HCT116 (cell line): ENCODE measurements around the gene ITIH3. TPM values are rescaled to one million over a fixed set of nuclear protein-coding genes. Genes with fewer than 3 reads are reported as not detected.
A peak's percentile ranks its signal among the peaks of the same experiment; 100 is the strongest.

ENCODE experiments used
- ATAC-seq: fragments of 200-7000 bp; cut with Tn5 transposase; 2 replicates; pipeline ENCODE4 v1.9.1; 2020; ENCODE audit warnings: mild to moderate bottlenecking, moderate library complexity
- BruUV-seq: library from RNA; stranded (reverse); fragments of 400-500 nt; replicated peaks from 2 replicates; lab custom pipeline; 2021; lab: Mats Ljungman, UMichigan
- CTCF ChIA-PET: fragments of 300-600 bp; sonication (Branson Sonifier 250); formaldehyde crosslinking; loops from one replicate; lab custom pipeline; 2021; ENCODE audit warnings: antibody characterized with exemption; lab: Charles Lee
- POLR2A ChIA-PET: fragments of 300-600, 350-600 bp; sonication (Branson Sonifier 250); formaldehyde crosslinking; loops from one replicate; lab custom pipeline; 2021; ENCODE audit warnings: antibody characterized with exemption; lab: Charles Lee
- RAD21 ChIA-PET, 2 experiments: fragments of 300-600 bp; sonication (Branson Sonifier 250); formaldehyde crosslinking; loops; one replicate each; lab custom pipeline; 2023; ENCODE audit warnings: low total read pairs in 2 of 2; ENCODE audit not compliant: uncharacterized antibody in 2 of 2, unreplicated experiment in 2 of 2, low non-redundant PET in 1 of 2; lab: Charles Lee
- DNase-seq: peaks from one replicate; pipeline ENCODE4 v3.0.0-alpha.2; 2010; ENCODE audit warnings: low read depth, low spot score
- H2AFZ ChIP-seq: fragments of 200-600 bp; shearing (Covaris generic), sonication (generic); 2 replicates; pipeline ENCODE4 v1.6.1; 2017; ENCODE audit warnings: low read depth, mixed run types, mixed read lengths, antibody characterized with exemption, low read length; ENCODE audit not compliant: poor library complexity, severe bottlenecking
- H3K27ac ChIP-seq: 2 replicates; pipeline ENCODE4 v1.5.1; 2012; ENCODE audit warnings: low read depth, low read length
- H3K27me3 ChIP-seq: fragments of 200-600 bp; sonication (generic); 2 replicates; pipeline ENCODE4 v1.6.1; 2016; ENCODE audit warnings: mixed run types, low read length, mixed read lengths; ENCODE audit not compliant: insufficient read depth
- H3K36me3 ChIP-seq, 2 experiments: fragments of 200-500 bp in 1 of 2; fragments of 200-600 bp in 1 of 2; sonication (Bioruptor generic) in 1 of 2; sonication (generic) in 1 of 2; 2 replicates each; pipeline versions ENCODE4 v1.5.1 to v1.6.1; 2014 to 2016; ENCODE audit warnings: low read length in 2 of 2, inconsistent platforms in 1 of 2, mixed read lengths in 1 of 2, mixed run types in 1 of 2; ENCODE audit not compliant: insufficient read depth in 2 of 2, control insufficient read depth in 1 of 2
- H3K4me1 ChIP-seq, 2 experiments: fragments of 200-600 bp in 1 of 2; sonication (generic) in 1 of 2; 2 replicates each; pipeline versions ENCODE4 v1.5.1 to v1.6.1; 2012 to 2017; ENCODE audit warnings: low read length in 2 of 2, inconsistent platforms in 1 of 2, mild to moderate bottlenecking in 1 of 2, mixed read lengths in 1 of 2, mixed run types in 1 of 2, moderate library complexity in 1 of 2; ENCODE audit not compliant: insufficient read depth in 2 of 2, control insufficient read depth in 1 of 2
- H3K4me2 ChIP-seq: fragments of 200-600 bp; sonication (generic); 2 replicates; pipeline ENCODE4 v1.6.1; 2017; ENCODE audit warnings: mixed run types, low read length, mixed read lengths
- H3K4me3 ChIP-seq, 2 experiments: fragments of 200-600 bp in 1 of 2; sonication (generic) in 1 of 2; replicated peaks in 1 of 2; 2 replicates each; pipeline ENCODE4 v1.5.1; 2011 to 2016; ENCODE audit warnings: low read length in 2 of 2, control low read depth in 1 of 2, low read depth in 1 of 2, mild to moderate bottlenecking in 1 of 2, mixed read lengths in 1 of 2, mixed run types in 1 of 2
- H3K79me2 ChIP-seq: fragments of 200-600 bp; sonication (generic); 2 replicates; pipeline ENCODE4 v1.6.1; 2017; ENCODE audit warnings: mild to moderate bottlenecking, mixed run types, low read length, moderate library complexity, mixed read lengths; ENCODE audit not compliant: insufficient read depth
- H3K9ac ChIP-seq: fragments of 200-600 bp; sonication (generic); 2 replicates; pipeline ENCODE4 v1.6.1; 2016; ENCODE audit warnings: low read length, mixed read lengths
- H3K9me2 ChIP-seq: fragments of 200-600 bp; sonication (generic), shearing (Covaris generic); 2 replicates; pipeline ENCODE4 v1.6.1; 2017; ENCODE audit warnings: mixed run types, mild to moderate bottlenecking, moderate library complexity; ENCODE audit not compliant: insufficient read depth
- H3K9me3 ChIP-seq, 2 experiments: fragments of 200-500 bp in 1 of 2; fragments of 200-600 bp in 1 of 2; sonication (Bioruptor generic) in 1 of 2; sonication (generic) in 1 of 2; 2 replicates each; pipeline ENCODE4 v1.6.1; 2014 to 2017; ENCODE audit warnings: low read length in 2 of 2, mixed read lengths in 2 of 2, inconsistent platforms in 1 of 2, low read depth in 1 of 2, mild to moderate bottlenecking in 1 of 2, mixed run types in 1 of 2, moderate library complexity in 1 of 2; ENCODE audit not compliant: control insufficient read depth in 1 of 2, insufficient read depth in 1 of 2
- H4K20me1 ChIP-seq: fragments of 200-600 bp; sonication (generic), shearing (Covaris generic); 2 replicates; pipeline ENCODE4 v1.6.1; 2017; ENCODE audit warnings: mixed run types, mild to moderate bottlenecking, moderate library complexity; ENCODE audit not compliant: insufficient read depth
- ATF3 ChIP-seq: IDR thresholded peaks from 2 replicates; pipeline ENCODE4 v1.6.1; 2012
- CBX3 ChIP-seq: IDR thresholded peaks from 2 replicates; pipeline ENCODE4 v1.6.1; 2012; ENCODE audit warnings: low read depth
- CEBPB ChIP-seq: IDR thresholded peaks from 2 replicates; pipeline ENCODE4 v1.6.1; 2012; ENCODE audit warnings: low read depth
- CTCF ChIP-seq, 3 experiments: fragments of 200-600 bp in 1 of 3; sonication (generic) in 1 of 3; IDR thresholded peaks in 2 of 3; conservative IDR thresholded peaks in 1 of 3; 2 replicates each; pipeline ENCODE4 v1.5.1; 2012 to 2017; ENCODE audit warnings: low read depth in 2 of 3, low read length in 2 of 3, antibody characterized with exemption in 1 of 3, borderline replicate concordance in 1 of 3, control low read depth in 1 of 3, mild to moderate bottlenecking in 1 of 3, mixed read lengths in 1 of 3, mixed run types in 1 of 3, moderate library complexity in 1 of 3; ENCODE audit not compliant: insufficient read depth in 1 of 3
- EGR1 ChIP-seq: IDR thresholded peaks from 2 replicates; pipeline ENCODE4 v1.6.1; 2012; ENCODE audit warnings: low read depth
- ELF1 ChIP-seq: IDR thresholded peaks from 2 replicates; pipeline ENCODE4 v1.6.1; 2012; ENCODE audit warnings: low read depth, borderline replicate concordance
- EZH2 ChIP-seq: fragments of 200-600 bp; sonication (generic); IDR thresholded peaks from 2 replicates; pipeline ENCODE4 v1.6.1; 2017; ENCODE audit warnings: antibody characterized with exemption, mixed run types
- EZH2phosphoT487 ChIP-seq: fragments of 200-600 bp; IDR thresholded peaks from 2 replicates; pipeline ENCODE4 v1.6.1; 2018; ENCODE audit warnings: antibody characterized with exemption, borderline replicate concordance
- SIN3A ChIP-seq: IDR thresholded peaks from 2 replicates; pipeline ENCODE4 v1.6.1; 2012; ENCODE audit warnings: low read depth
- SRF ChIP-seq: IDR thresholded peaks from 2 replicates; pipeline ENCODE4 v1.6.1; 2012; ENCODE audit warnings: low read depth
- TCF7L2 ChIP-seq: IDR thresholded peaks from 2 replicates; pipeline ENCODE4 v1.7.0; 2011; ENCODE audit warnings: borderline replicate concordance, inconsistent platforms; ENCODE audit not compliant: insufficient read depth, insufficient read length; ENCODE audit errors: extremely low read depth
- ZBTB33 ChIP-seq: IDR thresholded peaks from 2 replicates; pipeline ENCODE4 v1.6.1; 2011; ENCODE audit warnings: mild to moderate bottlenecking, low read length, moderate library complexity; ENCODE audit not compliant: insufficient replicate concordance; ENCODE audit errors: extremely low read depth
- intact Hi-C: fragments of 100-400 bp; cut with micrococcal nuclease; formaldehyde crosslinking; loops from 2 replicates; pipeline ENCODE4 v1.10.0; 2022
- total RNA-seq: library from RNA; stranded (reverse); gene quantifications from one replicate; pipeline ENCODE4 v1.2.1, GENCODE V29; 2021; ENCODE audit not compliant: unreplicated experiment

ITIH3 gene
- total RNA-seq, 1 experiment from 2014 or later: 0.44 TPM

- TF ChIP-seq EZH2: no peak
- no peak for TF ChIP-seq TCF7L2
- BruUV-seq: no TSS peak
- RAD21 ChIA-PET: interaction anchor here in 1 of 2 experiments (1.1 kb wide), 1 partner anchor 11 kb away, joined by 3 read pairs; no protein-coding TSS in a partner anchor
- Histone ChIP-seq H3K27ac (peak within 1 kb of the TSS; percentile 21; the same call in 1 of the 2 replicates), H3K9me3 (no peaks in the 10 kb centered on the region), H3K4me1 (peaks cover 20 to 22% of the 10 kb centered on the region in 2 experiments), H2AFZ (no peak within 1 kb of the TSS), H3K27me3 (no peaks in the 10 kb centered on the region), H3K79me2 (no peaks in the 10 kb centered on the region), H3K4me3 (peak within 1 kb of the TSS in 1 of 2 experiments; percentile 32; a peak in 2 of 4 replicates), H3K9ac (peak within 1 kb of the TSS; percentile 29), H4K20me1 (no peaks in the 10 kb centered on the region), H3K9me2 (no peaks in the 10 kb centered on the region), H3K36me3 (no peaks in the 10 kb centered on the region), H3K4me2 (peak within 1 kb of the TSS; percentile 77)
- CTCF ChIA-PET: interaction anchor here (1.9 kb wide), 1 partner anchor 10 kb away, joined by 11 read pairs; no protein-coding TSS in a partner anchor
- ATAC-seq (no peak), DNase-seq (no peak)
- POLR2A ChIA-PET: no interaction called here
- intact Hi-C loops: no loop called here
Measured at GRCh38 chr3:52830535-52831258, 36.1 kb downstream of the ITIH3 start, which contains the start of gene ITIH4. Gene ITIH4 (minus strand): TSS chr3:52830672. CDS start chr3:52830642, 30 bp downstream.

- intact Hi-C loops: no loop called here
- no peaks in the 10 kb centered on the region for H3K9me2 ChIP-seq
- H2AFZ ChIP-seq: no peak overlapping the region
- ATAC-seq: peak; percentile 87
- DNase-seq: peak; percentile 68
- H3K4me1 ChIP-seq: peaks cover 20 to 22% of the 10 kb centered on the region in 2 experiments
- CTCF ChIA-PET: interaction anchor here (1.1 to 1.9 kb wide), 2 partner anchors 11 to 33 kb away, joined by 3 to 11 read pairs; no protein-coding TSS in a partner anchor
- no TSS peak for BruUV-seq
- H3K9ac ChIP-seq: peak overlapping the region; percentile 29
- peak overlapping the region; percentile 4 to 32; a peak in 2 of 4 replicates for H3K4me3 ChIP-seq
- peak overlapping the region; percentile 77 for H3K4me2 ChIP-seq
- RAD21 ChIA-PET: interaction anchor here in 1 of 2 experiments (1.1 kb wide), 1 partner anchor 12 kb away, joined by 3 read pairs; no protein-coding TSS in a partner anchor
- peak overlapping the region; percentile 21; the same call in 1 of the 2 replicates for H3K27ac ChIP-seq
- no peaks in the 10 kb centered on the region for H3K36me3 ChIP-seq
- POLR2A ChIA-PET: no interaction called here
- no peaks in the 10 kb centered on the region for H3K9me3 ChIP-seq
- H3K79me2 ChIP-seq: no peaks in the 10 kb centered on the region
- H3K27me3 ChIP-seq: no peaks in the 10 kb centered on the region
- H4K20me1 ChIP-seq: no peaks in the 10 kb centered on the region
- TF ChIP-seq ELF1 (no peak), CBX3 (no peak), CEBPB (no peak), SIN3A (no peak), EGR1 (no peak), ATF3 (no peak), SRF (no peak), CTCF (IDR thresholded peaks at IDR 0.05 in 2 of 3, conservative IDR thresholded peaks at IDR 0.05 in 1 of 3; ENCODE audit: borderline replicate concordance in 1 of 3, insufficient read depth in 1 of 3, low read depth in 2 of 3, low read length in 2 of 3) (no peak), EZH2phosphoT487 (no peak), ZBTB33 (no peak)
Measured at GRCh38 chr3:52831500-52832301, 37.1 kb downstream of the ITIH3 start.
